HepG2 (cell line): ENCODE results near the gene TAF1C. TPM values are rescaled to one million over a fixed set of nuclear protein-coding genes. Genes with fewer than 3 reads are reported as not detected.

ENCODE experiments used
- BHLHE40 ChIP-seq: IDR thresholded peaks from 2 replicates; pipeline ENCODE4 v1.6.1; 2011; ENCODE audit warnings: low read length, improper control_type of control experiment
- FOSL1 ChIP-seq: sonication (generic); formaldehyde crosslinking; IDR thresholded peaks from 2 replicates; pipeline ENCODE4 v1.9.0; 2021; ENCODE audit warnings: missing genetic modification reagents, borderline replicate concordance
- FOXC1 ChIP-seq: sonication (generic); formaldehyde crosslinking; IDR thresholded peaks from 2 replicates; pipeline ENCODE4 v1.8.0; 2022; ENCODE audit warnings: mild to moderate bottlenecking, missing genetic modification reagents, borderline replicate concordance
- HOXA7 ChIP-seq: sonication (generic); formaldehyde crosslinking; IDR thresholded peaks from 2 replicates; pipeline ENCODE4 v1.8.1; 2022; ENCODE audit warnings: mild to moderate bottlenecking, missing genetic modification reagents, moderate library complexity
- MED13 ChIP-seq: sonication (generic); formaldehyde crosslinking; IDR thresholded peaks from 2 replicates; pipeline ENCODE4 v1.5.0; 2020; ENCODE audit warnings: missing genetic modification reagents
- NBN ChIP-seq: fragments of 450-650 bp; conservative IDR thresholded peaks from 2 replicates; pipeline ENCODE4 v1.6.1; 2017
- NFKB2 ChIP-seq: sonication (generic); formaldehyde crosslinking; IDR thresholded peaks from 2 replicates; pipeline ENCODE4 v1.4.0; 2020; ENCODE audit warnings: missing genetic modification reagents, borderline replicate concordance
- ONECUT2 ChIP-seq: sonication (generic); formaldehyde crosslinking; IDR thresholded peaks from 2 replicates; pipeline ENCODE4 v1.4.0; 2020; ENCODE audit warnings: missing genetic modification reagents
- PITX1 ChIP-seq: sonication (generic); formaldehyde crosslinking; IDR thresholded peaks from 2 replicates; pipeline ENCODE4 v1.5.1; 2020; ENCODE audit warnings: mild to moderate bottlenecking, missing genetic modification reagents
- SP140L ChIP-seq: sonication (generic); formaldehyde crosslinking; IDR thresholded peaks from 2 replicates; pipeline ENCODE4 v1.4.0; 2020; ENCODE audit warnings: missing genetic modification reagents, borderline replicate concordance
- TGIF2 ChIP-seq: IDR thresholded peaks from 2 replicates; pipeline ENCODE4 v1.6.1; 2016; ENCODE audit warnings: control low read depth, missing compliant biosample characterization
- ZNF3 ChIP-seq: IDR thresholded peaks from 2 replicates; pipeline ENCODE4 v1.7.0; 2017; ENCODE audit warnings: inconsistent platforms
- ZNF430 ChIP-seq: sonication (generic); formaldehyde crosslinking; IDR thresholded peaks from 2 replicates; pipeline ENCODE4 v1.9.0; 2021; ENCODE audit warnings: mild to moderate bottlenecking, missing genetic modification reagents
- ZNF75D ChIP-seq: sonication (generic); formaldehyde crosslinking; IDR thresholded peaks from 2 replicates; pipeline ENCODE4 v1.8.1; 2023; ENCODE audit warnings: missing genetic modification reagents, mild to moderate bottlenecking, borderline replicate concordance
- polyA plus RNA-seq, 8 experiments: library from polyadenylated mRNA; depleted of rRNA in 3 of 8; stranded (reverse) in 7 of 8; unstranded in 1 of 8; fragments of >200 nt; fragmentation: Illumina TruSeq in 4 of 8; extraction: Trizol in 4 of 8; gene quantifications; 2 replicates each; pipeline versions ENCODE4 v1.2.1 to v1.2.3, GENCODE V29; 2011 to 2016; ENCODE audit warnings: low read depth in 4 of 8, missing spikeins in 1 of 8, mixed read lengths in 1 of 8; ENCODE audit not compliant: insufficient read depth in 1 of 8
- total RNA-seq, 5 experiments: library from RNA; depleted of rRNA; stranded (reverse); fragments of >200 nt; fragmentation: Illumina TruSeq; extraction: Trizol; gene quantifications; 2 replicates each; pipeline ENCODE4 v1.2.3, GENCODE V29; 2016; ENCODE audit warnings: low read depth in 1 of 5
- TF ChIP-seq, protein P1 (sequence below): sonication (generic); formaldehyde crosslinking; conservative IDR thresholded peaks from 2 replicates; pipeline ENCODE4 v1.8.0; 2022; ENCODE audit warnings: low read depth, missing genetic modification reagents
- TF ChIP-seq, protein P2 (sequence below): sonication (generic); formaldehyde crosslinking; IDR thresholded peaks from 2 replicates; pipeline ENCODE4 v1.4.0; 2020; ENCODE audit warnings: mild to moderate bottlenecking, missing genetic modification reagents
- TF ChIP-seq, protein P3 (sequence below): IDR thresholded peaks from 2 replicates; pipeline ENCODE4 v1.6.1; 2012; ENCODE audit warnings: inconsistent platforms
- TF ChIP-seq, protein P4 (sequence below): sonication (generic); formaldehyde crosslinking; IDR thresholded peaks from 2 replicates; pipeline ENCODE4 v1.4.0; 2020; ENCODE audit warnings: mild to moderate bottlenecking, missing genetic modification reagents, borderline replicate concordance
- TF ChIP-seq, protein P5 (sequence below): sonication (generic); formaldehyde crosslinking; IDR thresholded peaks from 2 replicates; pipeline ENCODE4 v1.4.0; 2020; ENCODE audit warnings: missing genetic modification reagents, mild to moderate bottlenecking, borderline replicate concordance

The TAF1C gene
- total and polyA plus RNA-seq, 2 of the 13 experiments (the other 11 are each of a cell fraction or from before 2014, with no cell fraction given) = 15.6 to 20.8 TPM

DNA sequence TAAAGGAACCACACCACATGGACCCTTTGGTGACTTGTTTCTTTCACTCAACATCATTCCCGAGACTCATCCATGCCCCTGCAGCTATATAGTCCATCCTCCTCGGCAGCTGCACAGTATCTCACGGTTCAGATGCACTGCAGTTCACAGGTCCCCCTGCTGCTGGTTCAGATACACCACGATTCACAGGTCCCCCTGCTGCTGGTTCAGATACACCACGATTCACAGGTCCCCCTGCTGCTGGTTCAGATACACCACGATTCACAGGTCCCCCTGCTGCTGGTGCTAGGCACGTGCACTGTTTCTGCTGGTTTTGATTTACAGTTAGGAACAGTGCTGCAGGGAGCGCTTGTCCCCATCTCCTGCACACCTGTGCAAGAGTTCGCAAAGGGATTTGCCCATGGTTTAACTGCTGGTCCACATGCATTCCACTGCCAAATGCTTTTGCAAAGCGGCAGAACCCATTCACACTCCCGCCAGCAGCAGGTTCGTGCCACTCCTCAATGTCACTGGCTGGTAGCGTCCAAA, 45.6 kb downstream of the TAF1C start (continued):
- TF ChIP-seq, protein P1, sequence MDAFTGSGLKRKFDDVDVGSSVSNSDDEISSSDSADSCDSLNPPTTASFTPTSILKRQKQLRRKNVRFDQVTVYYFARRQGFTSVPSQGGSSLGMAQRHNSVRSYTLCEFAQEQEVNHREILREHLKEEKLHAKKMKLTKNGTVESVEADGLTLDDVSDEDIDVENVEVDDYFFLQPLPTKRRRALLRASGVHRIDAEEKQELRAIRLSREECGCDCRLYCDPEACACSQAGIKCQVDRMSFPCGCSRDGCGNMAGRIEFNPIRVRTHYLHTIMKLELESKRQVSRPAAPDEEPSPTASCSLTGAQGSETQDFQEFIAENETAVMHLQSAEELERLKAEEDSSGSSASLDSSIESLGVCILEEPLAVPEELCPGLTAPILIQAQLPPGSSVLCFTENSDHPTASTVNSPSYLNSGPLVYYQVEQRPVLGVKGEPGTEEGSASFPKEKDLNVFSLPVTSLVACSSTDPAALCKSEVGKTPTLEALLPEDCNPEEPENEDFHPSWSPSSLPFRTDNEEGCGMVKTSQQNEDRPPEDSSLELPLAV = no peak
- TF ChIP-seq ZNF3 (CRISPR knock-in tag) (no peak), NFKB2 (CRISPR knock-in tag) (no peak), FOXC1 (CRISPR knock-in tag) (no peak), ZNF75D (CRISPR knock-in tag) (no peak), FOSL1 (CRISPR knock-in tag) (no peak), ONECUT2 (CRISPR knock-in tag) (no peak), MED13 (CRISPR knock-in tag) (no peak), BHLHE40 (peak; percentile 90), SP140L (no peak), PITX1 (no peak; the same call in 1 of the 2 replicates), NBN (no peak), ZNF430 (CRISPR knock-in tag) (no peak), HOXA7 (CRISPR knock-in tag) (no peak), TGIF2 (CRISPR knock-in tag) (no peak)
- TF ChIP-seq, protein P2, sequence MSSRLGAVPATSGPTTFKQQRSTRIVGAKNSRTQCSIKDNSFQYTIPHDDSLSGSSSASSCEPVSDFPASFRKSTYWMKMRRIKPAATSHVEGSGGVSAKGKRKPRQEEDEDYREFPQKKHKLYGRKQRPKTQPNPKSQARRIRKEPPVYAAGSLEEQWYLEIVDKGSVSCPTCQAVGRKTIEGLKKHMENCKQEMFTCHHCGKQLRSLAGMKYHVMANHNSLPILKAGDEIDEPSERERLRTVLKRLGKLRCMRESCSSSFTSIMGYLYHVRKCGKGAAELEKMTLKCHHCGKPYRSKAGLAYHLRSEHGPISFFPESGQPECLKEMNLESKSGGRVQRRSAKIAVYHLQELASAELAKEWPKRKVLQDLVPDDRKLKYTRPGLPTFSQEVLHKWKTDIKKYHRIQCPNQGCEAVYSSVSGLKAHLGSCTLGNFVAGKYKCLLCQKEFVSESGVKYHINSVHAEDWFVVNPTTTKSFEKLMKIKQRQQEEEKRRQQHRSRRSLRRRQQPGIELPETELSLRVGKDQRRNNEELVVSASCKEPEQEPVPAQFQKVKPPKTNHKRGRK (CRISPR knock-in tag) = no peak
- TF ChIP-seq, protein P3, sequence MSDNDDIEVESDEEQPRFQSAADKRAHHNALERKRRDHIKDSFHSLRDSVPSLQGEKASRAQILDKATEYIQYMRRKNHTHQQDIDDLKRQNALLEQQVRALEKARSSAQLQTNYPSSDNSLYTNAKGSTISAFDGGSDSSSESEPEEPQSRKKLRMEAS = peak; percentile 63
- TF ChIP-seq, protein P4, sequence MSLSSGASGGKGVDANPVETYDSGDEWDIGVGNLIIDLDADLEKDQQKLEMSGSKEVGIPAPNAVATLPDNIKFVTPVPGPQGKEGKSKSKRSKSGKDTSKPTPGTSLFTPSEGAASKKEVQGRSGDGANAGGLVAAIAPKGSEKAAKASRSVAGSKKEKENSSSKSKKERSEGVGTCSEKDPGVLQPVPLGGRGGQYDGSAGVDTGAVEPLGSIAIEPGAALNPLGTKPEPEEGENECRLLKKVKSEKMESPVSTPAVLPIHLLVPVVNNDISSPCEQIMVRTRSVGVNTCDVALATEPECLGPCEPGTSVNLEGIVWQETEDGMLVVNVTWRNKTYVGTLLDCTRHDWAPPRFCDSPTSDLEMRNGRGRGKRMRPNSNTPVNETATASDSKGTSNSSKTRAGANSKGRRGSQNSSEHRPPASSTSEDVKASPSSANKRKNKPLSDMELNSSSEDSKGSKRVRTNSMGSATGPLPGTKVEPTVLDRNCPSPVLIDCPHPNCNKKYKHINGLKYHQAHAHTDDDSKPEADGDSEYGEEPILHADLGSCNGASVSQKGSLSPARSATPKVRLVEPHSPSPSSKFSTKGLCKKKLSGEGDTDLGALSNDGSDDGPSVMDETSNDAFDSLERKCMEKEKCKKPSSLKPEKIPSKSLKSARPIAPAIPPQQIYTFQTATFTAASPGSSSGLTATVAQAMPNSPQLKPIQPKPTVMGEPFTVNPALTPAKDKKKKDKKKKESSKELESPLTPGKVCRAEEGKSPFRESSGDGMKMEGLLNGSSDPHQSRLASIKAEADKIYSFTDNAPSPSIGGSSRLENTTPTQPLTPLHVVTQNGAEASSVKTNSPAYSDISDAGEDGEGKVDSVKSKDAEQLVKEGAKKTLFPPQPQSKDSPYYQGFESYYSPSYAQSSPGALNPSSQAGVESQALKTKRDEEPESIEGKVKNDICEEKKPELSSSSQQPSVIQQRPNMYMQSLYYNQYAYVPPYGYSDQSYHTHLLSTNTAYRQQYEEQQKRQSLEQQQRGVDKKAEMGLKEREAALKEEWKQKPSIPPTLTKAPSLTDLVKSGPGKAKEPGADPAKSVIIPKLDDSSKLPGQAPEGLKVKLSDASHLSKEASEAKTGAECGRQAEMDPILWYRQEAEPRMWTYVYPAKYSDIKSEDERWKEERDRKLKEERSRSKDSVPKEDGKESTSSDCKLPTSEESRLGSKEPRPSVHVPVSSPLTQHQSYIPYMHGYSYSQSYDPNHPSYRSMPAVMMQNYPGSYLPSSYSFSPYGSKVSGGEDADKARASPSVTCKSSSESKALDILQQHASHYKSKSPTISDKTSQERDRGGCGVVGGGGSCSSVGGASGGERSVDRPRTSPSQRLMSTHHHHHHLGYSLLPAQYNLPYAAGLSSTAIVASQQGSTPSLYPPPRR = peak; percentile 55; the same call in 1 of the 2 replicates
- TF ChIP-seq, protein P5, sequence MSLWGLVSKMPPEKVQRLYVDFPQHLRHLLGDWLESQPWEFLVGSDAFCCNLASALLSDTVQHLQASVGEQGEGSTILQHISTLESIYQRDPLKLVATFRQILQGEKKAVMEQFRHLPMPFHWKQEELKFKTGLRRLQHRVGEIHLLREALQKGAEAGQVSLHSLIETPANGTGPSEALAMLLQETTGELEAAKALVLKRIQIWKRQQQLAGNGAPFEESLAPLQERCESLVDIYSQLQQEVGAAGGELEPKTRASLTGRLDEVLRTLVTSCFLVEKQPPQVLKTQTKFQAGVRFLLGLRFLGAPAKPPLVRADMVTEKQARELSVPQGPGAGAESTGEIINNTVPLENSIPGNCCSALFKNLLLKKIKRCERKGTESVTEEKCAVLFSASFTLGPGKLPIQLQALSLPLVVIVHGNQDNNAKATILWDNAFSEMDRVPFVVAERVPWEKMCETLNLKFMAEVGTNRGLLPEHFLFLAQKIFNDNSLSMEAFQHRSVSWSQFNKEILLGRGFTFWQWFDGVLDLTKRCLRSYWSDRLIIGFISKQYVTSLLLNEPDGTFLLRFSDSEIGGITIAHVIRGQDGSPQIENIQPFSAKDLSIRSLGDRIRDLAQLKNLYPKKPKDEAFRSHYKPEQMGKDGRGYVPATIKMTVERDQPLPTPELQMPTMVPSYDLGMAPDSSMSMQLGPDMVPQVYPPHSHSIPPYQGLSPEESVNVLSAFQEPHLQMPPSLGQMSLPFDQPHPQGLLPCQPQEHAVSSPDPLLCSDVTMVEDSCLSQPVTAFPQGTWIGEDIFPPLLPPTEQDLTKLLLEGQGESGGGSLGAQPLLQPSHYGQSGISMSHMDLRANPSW = no peak
